CD4-positive, alpha-beta T cell (primary cell): ENCODE measurements around the gene SMIM36. TPM values are rescaled to one million over a fixed set of nuclear protein-coding genes. Genes with fewer than 3 reads are reported as not detected.
"Not testable (repeated sequence)": the region's sequence is repeated elsewhere in the genome, so short reads cannot be mapped to it uniquely, and the experiment has no call there.

Source experiments
- ATAC-seq: fragments of 200-7000 bp; cut with Tn5 transposase; one replicate; pipeline ENCODE4 v1.10.0; 2022; ENCODE audit warnings: mild to moderate bottlenecking; ENCODE audit not compliant: poor library complexity
- CTCF ChIA-PET: fragments of 350-600 bp; sonication (Branson Sonifier 250); formaldehyde crosslinking; loops from one replicate; lab custom pipeline; 2021; ENCODE audit warnings: antibody characterized with exemption, inconsistent platforms; lab: Charles Lee
- POLR2A ChIA-PET: fragments of 350-600 bp; sonication (Branson Sonifier 250); formaldehyde crosslinking; loops from one replicate; lab custom pipeline; 2021; ENCODE audit warnings: antibody characterized with exemption, inconsistent platforms; lab: Charles Lee
- DNase-seq, 14 experiments: peaks; one replicate each; pipeline ENCODE4 v3.0.0-alpha.2; 2013 to 2020; ENCODE audit warnings: mixed read lengths in 2 of 14
- H3K27ac ChIP-seq, 2 donors: one replicate each; pipeline versions ENCODE4 v1.5.1 to v1.7.0; 2013; ENCODE audit warnings: low read length in 2 of 2, low read depth in 1 of 2, mild to moderate bottlenecking in 1 of 2
- H3K27me3 ChIP-seq, 2 experiments: 1 replicate in 1 of 2; 2 replicates in 1 of 2; pipeline versions ENCODE4 v1.6.1 to v1.7.0; 2013; ENCODE audit warnings: low read length in 2 of 2, control low read depth in 1 of 2, mild to moderate bottlenecking in 1 of 2, moderate library complexity in 1 of 2; ENCODE audit not compliant: insufficient read depth in 2 of 2, control insufficient read depth in 1 of 2
- H3K36me3 ChIP-seq: one replicate; pipeline ENCODE4 v1.6.1; 2013; ENCODE audit warnings: low read length, control low read depth; ENCODE audit not compliant: insufficient read depth
- H3K4me1 ChIP-seq: one replicate; pipeline ENCODE4 v1.6.1; 2013; ENCODE audit warnings: low read length, control low read depth; ENCODE audit not compliant: insufficient read depth
- H3K4me3 ChIP-seq: one replicate; pipeline ENCODE4 v1.5.1; 2013; ENCODE audit warnings: mild to moderate bottlenecking, low read length, moderate library complexity
- H3K9me3 ChIP-seq, 2 experiments: 1 replicate in 1 of 2; 2 replicates in 1 of 2; pipeline versions ENCODE4 v1.6.1 to v1.7.0; 2013; ENCODE audit warnings: low read length in 2 of 2, mild to moderate bottlenecking in 2 of 2, control low read depth in 1 of 2, moderate library complexity in 1 of 2; ENCODE audit not compliant: control insufficient read depth in 1 of 2, insufficient read depth in 1 of 2
- H3K27ac Mint-ChIP-seq: one replicate; pipeline ENCODE4 v1.8.0; 2020; ENCODE audit warnings: mixed read lengths
- H3K27me3 Mint-ChIP-seq: one replicate; pipeline ENCODE4 v1.8.0; 2021; ENCODE audit warnings: mixed read lengths
- H3K36me3 Mint-ChIP-seq: one replicate; pipeline ENCODE4 v1.8.0; 2021; ENCODE audit warnings: low read depth, mixed read lengths
- H3K4me1 Mint-ChIP-seq: one replicate; pipeline ENCODE4 v1.8.0; 2021; ENCODE audit warnings: low read depth, mixed read lengths
- H3K4me3 Mint-ChIP-seq: one replicate; pipeline ENCODE4 v1.8.0; 2020; ENCODE audit warnings: mild to moderate bottlenecking, mixed read lengths
- H3K9me3 Mint-ChIP-seq: one replicate; pipeline ENCODE4 v1.8.0; 2020; ENCODE audit warnings: mixed read lengths
- intact Hi-C, 2 experiments: fragments of 100-400 bp; cut with DNase I in 1 of 2; cut with micrococcal nuclease in 1 of 2; formaldehyde crosslinking; loops; one replicate each; pipeline versions ENCODE4 v1.15.1 to v1.9.0; 2023 to 2025; cut with DNase I, micrococcal nuclease
- total RNA-seq, 174 experiments: library from RNA in 2 of 174; stranded (reverse) in 2 of 174; gene quantifications; one replicate each; pipeline ENCODE4 v1.2.3 and lab custom pipeline; 2021 to 2026
- TF ChIP-seq, protein P1 (sequence below): fragments of 200-600 bp; IDR thresholded peaks from one replicate; pipeline ENCODE4 v1.8.0; 2022; ENCODE audit warnings: antibody characterized with exemption, mild to moderate bottlenecking

Gene SMIM36
- total RNA-seq, 2 experiments from 2014 or later: not detected

DNA sequence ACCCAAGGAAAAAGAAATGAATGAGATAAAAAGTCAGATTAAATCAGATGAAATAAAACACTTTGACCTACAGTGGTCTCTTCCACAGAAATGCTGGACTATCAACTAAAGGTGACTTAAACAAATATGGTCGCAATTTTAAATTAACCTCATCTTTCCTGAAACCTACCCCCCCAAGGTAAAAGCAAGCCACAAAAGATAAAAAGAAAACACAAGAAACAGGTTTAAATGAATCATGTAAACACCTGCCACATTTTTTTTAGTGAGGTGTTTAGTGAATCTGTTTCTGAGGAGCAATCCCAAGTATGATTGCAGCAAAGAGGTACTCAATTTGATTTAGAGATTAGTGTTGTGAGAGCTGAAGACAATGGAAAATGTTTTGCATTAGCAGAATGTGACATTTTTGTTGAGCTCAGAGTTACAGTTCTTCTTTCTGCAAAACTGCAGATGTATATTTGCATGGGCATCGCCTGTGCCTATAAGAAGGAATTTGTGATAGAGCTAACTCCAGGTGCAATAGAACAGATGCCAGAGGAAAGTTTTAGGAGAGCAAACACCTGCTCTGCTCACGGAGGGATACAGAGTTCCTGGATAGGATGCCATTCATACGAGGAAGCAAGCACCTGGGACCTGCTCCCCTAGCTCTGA is 86.2 kb downstream of the SMIM36 start:
- Mint-ChIP-seq H3K27ac (no peak overlapping the region), H3K4me3 (no peak overlapping the region), H3K9me3 (no peaks in the 10 kb centered on the region), H3K27me3 (peaks cover 48% of the 10 kb centered on the region), H3K36me3 (peaks cover 8% of the 10 kb centered on the region), H3K4me1 (peaks cover 14% of the 10 kb centered on the region)
- H3K27ac ChIP-seq: no peak overlapping the region
- ChIA-PET CTCF (no interaction called here), POLR2A (no interaction called here)
- TF ChIP-seq, protein P1, sequence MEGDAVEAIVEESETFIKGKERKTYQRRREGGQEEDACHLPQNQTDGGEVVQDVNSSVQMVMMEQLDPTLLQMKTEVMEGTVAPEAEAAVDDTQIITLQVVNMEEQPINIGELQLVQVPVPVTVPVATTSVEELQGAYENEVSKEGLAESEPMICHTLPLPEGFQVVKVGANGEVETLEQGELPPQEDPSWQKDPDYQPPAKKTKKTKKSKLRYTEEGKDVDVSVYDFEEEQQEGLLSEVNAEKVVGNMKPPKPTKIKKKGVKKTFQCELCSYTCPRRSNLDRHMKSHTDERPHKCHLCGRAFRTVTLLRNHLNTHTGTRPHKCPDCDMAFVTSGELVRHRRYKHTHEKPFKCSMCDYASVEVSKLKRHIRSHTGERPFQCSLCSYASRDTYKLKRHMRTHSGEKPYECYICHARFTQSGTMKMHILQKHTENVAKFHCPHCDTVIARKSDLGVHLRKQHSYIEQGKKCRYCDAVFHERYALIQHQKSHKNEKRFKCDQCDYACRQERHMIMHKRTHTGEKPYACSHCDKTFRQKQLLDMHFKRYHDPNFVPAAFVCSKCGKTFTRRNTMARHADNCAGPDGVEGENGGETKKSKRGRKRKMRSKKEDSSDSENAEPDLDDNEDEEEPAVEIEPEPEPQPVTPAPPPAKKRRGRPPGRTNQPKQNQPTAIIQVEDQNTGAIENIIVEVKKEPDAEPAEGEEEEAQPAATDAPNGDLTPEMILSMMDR: no peak
- no peak overlapping the region for H3K4me3 ChIP-seq
- intact Hi-C loops: loop anchor here in 1 of 2 experiments (5.0 to 10.0 kb wide), 4 partner anchors 188 to 1660 kb away; partner anchors contain the start of genes AKAP1, COX11, PCTP and STXBP4
- H3K4me1 ChIP-seq: peaks cover 17% of the 10 kb centered on the region
- peaks cover 6 to 7% of the 10 kb centered on the region in 2 experiments for H3K27me3 ChIP-seq
- ATAC-seq: no peak
- H3K36me3 ChIP-seq: no peaks in the 10 kb centered on the region
- H3K9me3 ChIP-seq: no peaks in the 10 kb centered on the region
- DNase-seq: no peak

DNA sequence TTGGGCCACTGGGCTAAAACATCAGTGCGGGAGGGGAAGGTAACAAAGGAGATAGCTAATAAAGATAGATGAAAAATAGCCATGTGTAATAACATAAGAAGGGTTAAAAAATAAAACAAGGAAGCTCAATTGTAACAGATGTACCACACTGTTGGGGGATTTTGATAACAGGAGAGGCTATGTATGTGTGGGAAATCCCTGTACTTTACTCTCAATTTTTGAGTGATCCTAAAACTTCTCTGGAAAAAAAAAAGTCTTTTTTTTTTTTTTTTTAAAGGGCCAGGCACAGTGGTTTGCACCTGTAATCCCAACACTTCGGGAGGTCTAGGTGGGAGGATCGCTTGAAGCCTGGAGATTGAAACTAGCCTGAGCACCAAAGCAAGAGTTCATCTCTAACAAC is 87.7 kb downstream of the SMIM36 start:
- intact Hi-C loops: loop anchor here in 1 of 2 experiments (2.0 to 10.0 kb wide), 5 partner anchors 159 to 1661 kb away; partner anchors contain the start of genes AKAP1, COX11, HLF and PCTP
- Histone ChIP-seq H3K27ac (no peak overlapping the region), H3K4me1 (peaks cover 21% of the 10 kb centered on the region), H3K36me3 (no peaks in the 10 kb centered on the region), H3K9me3 (no peaks in the 10 kb centered on the region), H3K27me3 (peaks cover 6 to 7% of the 10 kb centered on the region in 2 experiments), H3K4me3 (no peak overlapping the region)
- Mint-ChIP-seq H3K27ac (no peak overlapping the region), H3K27me3 (peaks cover 48% of the 10 kb centered on the region), H3K36me3 (peaks cover 8% of the 10 kb centered on the region), H3K4me3 (peak overlapping the region; percentile 86), H3K4me1 (peaks cover 29% of the 10 kb centered on the region), H3K9me3 (no peaks in the 10 kb centered on the region)
- TF ChIP-seq, protein P1: no peak
- CTCF ChIA-PET: no interaction called here
- DNase-seq: no peak
- no peak for ATAC-seq
- POLR2A ChIA-PET: no interaction called here

DNA sequence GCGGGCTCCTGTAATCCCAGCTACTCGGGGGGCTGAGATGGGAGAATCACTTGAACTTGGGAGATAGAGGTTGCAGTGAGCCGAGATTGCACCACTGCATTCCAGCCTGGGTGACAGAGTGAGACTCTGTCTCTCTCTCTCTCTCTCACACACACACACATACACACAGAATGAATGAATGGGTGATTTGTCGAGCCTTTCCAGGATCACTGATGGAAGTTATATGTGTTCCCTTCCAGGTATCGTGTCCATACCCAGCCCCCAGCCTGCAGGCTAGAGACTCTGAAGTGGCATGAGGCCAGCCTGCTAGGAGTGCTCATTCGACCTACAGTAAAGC is 88.5 kb downstream of the SMIM36 start:
- POLR2A ChIA-PET: interaction anchor here (1.3 kb wide), 1 partner anchor 67 kb away, joined by 3 read pairs; no protein-coding TSS in a partner anchor
- Mint-ChIP-seq H3K4me3 (peak overlapping the region; percentile 86), H3K4me1 (peaks cover 30% of the 10 kb centered on the region), H3K27me3 (peaks cover 41% of the 10 kb centered on the region)
- H3K9me3 ChIP-seq, CTCF ChIA-PET, H3K4me3 ChIP-seq, H3K27me3 ChIP-seq, ATAC-seq, H3K36me3 ChIP-seq, H3K27ac Mint-ChIP-seq, H3K36me3 Mint-ChIP-seq, DNase-seq, H3K9me3 Mint-ChIP-seq, H3K27ac ChIP-seq: not testable (repeated sequence)
- H3K4me1 ChIP-seq: peaks cover 21% of the 10 kb centered on the region
- intact Hi-C loops: loop anchor here in 1 of 2 experiments (2.0 to 10.0 kb wide), 5 partner anchors 158 to 1662 kb away; partner anchors contain the start of genes AKAP1, COX11, HLF and PCTP
